AG10803 (cell line): Measurements from ENCODE around the gene SCGN.

Source experiments
- DNase-seq: peaks from one replicate; pipeline ENCODE4 v3.0.0; 2010; ENCODE audit warnings: low read depth
- H3K4me3 ChIP-seq: 2 replicates; pipeline ENCODE4 v1.5.1; 2011; ENCODE audit warnings: mild to moderate bottlenecking, low read length, control low read depth
- TF ChIP-seq, protein P1 (sequence below): conservative IDR thresholded peaks from 2 replicates; pipeline ENCODE4 v1.5.1; 2011; ENCODE audit warnings: mild to moderate bottlenecking, low read length, control low read depth, inconsistent platforms

SCGN gene

DNA sequence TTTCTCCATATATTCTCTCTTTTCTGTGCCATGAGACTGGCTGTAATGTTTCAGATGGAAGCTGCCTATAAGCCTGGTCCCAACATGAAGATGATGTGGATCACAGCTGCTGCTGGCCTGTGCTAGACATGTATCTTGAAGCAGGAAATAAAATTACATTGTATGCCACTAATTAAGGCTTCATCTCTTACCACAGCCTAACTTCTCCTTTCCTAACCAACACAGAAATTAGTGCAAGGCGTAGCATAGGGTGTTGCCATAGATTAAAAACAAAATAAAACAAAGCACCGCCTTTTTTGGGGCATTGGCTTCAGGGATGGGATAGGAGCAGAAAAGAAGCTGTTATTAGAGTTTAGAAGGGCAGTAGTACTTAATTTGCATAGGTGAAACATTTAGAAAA is 97.8 kb downstream of the SCGN start:
- TF ChIP-seq, protein P1, sequence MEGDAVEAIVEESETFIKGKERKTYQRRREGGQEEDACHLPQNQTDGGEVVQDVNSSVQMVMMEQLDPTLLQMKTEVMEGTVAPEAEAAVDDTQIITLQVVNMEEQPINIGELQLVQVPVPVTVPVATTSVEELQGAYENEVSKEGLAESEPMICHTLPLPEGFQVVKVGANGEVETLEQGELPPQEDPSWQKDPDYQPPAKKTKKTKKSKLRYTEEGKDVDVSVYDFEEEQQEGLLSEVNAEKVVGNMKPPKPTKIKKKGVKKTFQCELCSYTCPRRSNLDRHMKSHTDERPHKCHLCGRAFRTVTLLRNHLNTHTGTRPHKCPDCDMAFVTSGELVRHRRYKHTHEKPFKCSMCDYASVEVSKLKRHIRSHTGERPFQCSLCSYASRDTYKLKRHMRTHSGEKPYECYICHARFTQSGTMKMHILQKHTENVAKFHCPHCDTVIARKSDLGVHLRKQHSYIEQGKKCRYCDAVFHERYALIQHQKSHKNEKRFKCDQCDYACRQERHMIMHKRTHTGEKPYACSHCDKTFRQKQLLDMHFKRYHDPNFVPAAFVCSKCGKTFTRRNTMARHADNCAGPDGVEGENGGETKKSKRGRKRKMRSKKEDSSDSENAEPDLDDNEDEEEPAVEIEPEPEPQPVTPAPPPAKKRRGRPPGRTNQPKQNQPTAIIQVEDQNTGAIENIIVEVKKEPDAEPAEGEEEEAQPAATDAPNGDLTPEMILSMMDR = no peak
- H3K4me3 ChIP-seq = no peak overlapping the region
- no peak for DNase-seq

DNA sequence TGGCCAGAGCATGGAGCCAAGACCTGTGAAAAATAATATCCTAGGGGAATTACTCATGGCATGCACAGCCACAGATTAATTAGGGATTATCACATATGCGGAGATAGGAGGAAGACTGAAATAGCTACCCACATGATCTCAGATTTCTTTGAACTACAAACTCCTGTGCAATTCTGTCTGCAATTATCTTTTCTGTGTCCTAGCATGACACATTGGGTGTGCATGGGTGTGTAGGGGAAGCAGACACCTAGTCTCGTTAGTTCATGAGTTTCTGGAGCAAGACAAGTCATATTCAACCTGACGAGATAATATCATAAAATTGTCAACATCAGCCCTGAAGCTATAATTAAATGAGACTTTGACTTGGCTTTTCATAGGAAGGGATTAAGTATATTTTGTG is 98.9 kb downstream of the SCGN start:
- no peak overlapping the region for H3K4me3 ChIP-seq
- no peak for DNase-seq
- TF ChIP-seq, protein P1 = no peak
